Fibroblast of the aortic adventitia (primary cell): ENCODE measurements around the gene TM7SF3. TPM values are rescaled to one million over a fixed set of nuclear protein-coding genes. Genes with fewer than 3 reads are reported as not detected.

Source experiments
- DNase-seq: peaks from one replicate; pipeline ENCODE4 v3.0.0-alpha.2; 2010; ENCODE audit warnings: low read depth
- H3K4me3 ChIP-seq: 2 replicates; pipeline ENCODE4 v1.5.1; 2011; ENCODE audit warnings: low read depth, mild to moderate bottlenecking, control low read depth, low read length, moderate library complexity
- total RNA-seq: library from RNA; depleted of rRNA; stranded (reverse); fragments of >200 nt; gene quantifications from 2 replicates; pipeline ENCODE4 v1.2.3, GENCODE V29; 2012; ENCODE audit warnings: low replicate concordance
- TF ChIP-seq, protein P1 (sequence below): IDR thresholded peaks from 2 replicates; pipeline ENCODE4 v1.5.1; 2011; ENCODE audit warnings: mild to moderate bottlenecking, low read length, control low read depth, inconsistent platforms; ENCODE audit not compliant: insufficient read depth

TM7SF3 gene
- total RNA-seq, 1 donor: 67.7 TPM

DNA sequence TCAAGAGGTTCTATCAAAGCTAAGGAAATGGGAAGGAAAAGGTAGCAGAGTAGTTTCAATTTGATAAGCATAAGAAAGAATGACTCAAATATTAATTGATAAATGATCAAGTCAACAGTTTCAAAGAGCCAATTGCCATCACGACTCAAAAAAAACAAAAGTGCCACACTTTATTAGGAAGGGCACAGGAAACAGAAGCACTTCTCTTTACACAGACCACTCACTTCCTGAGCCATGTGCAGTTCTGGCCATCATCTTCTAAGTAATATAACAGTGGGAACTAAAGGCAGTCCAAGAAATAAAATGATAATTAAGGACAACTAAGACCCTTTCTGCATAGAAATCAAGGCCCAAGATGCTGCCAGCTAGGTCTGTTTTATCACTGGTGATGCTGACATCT, 13.2 kb downstream of the TM7SF3 start:
- H3K4me3 ChIP-seq: no peak overlapping the region
- DNase-seq: no peak
- TF ChIP-seq, protein P1, sequence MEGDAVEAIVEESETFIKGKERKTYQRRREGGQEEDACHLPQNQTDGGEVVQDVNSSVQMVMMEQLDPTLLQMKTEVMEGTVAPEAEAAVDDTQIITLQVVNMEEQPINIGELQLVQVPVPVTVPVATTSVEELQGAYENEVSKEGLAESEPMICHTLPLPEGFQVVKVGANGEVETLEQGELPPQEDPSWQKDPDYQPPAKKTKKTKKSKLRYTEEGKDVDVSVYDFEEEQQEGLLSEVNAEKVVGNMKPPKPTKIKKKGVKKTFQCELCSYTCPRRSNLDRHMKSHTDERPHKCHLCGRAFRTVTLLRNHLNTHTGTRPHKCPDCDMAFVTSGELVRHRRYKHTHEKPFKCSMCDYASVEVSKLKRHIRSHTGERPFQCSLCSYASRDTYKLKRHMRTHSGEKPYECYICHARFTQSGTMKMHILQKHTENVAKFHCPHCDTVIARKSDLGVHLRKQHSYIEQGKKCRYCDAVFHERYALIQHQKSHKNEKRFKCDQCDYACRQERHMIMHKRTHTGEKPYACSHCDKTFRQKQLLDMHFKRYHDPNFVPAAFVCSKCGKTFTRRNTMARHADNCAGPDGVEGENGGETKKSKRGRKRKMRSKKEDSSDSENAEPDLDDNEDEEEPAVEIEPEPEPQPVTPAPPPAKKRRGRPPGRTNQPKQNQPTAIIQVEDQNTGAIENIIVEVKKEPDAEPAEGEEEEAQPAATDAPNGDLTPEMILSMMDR: no peak

DNA sequence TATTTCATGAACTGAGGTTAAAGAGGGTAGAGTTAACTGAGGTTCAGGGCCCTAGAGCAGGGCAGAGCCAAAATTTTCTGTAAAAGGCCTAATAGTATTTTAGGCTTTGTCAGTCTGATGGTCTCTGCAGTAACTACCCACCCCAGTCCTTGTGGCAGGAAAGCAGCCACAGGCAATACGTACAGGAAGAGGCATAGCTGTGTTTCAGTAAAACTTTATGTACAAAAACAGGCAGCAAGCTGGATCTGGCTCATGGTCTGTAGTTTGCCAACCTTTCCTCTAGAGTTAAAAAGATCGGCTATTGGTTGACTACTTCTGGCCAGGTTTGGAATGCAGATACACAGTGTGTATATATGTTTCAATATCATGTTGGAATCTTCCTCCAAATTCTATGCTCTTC, 17.2 kb downstream of the TM7SF3 start:
- DNase-seq: no peak
- no peak overlapping the region for H3K4me3 ChIP-seq
- TF ChIP-seq, protein P1: no peak

DNA sequence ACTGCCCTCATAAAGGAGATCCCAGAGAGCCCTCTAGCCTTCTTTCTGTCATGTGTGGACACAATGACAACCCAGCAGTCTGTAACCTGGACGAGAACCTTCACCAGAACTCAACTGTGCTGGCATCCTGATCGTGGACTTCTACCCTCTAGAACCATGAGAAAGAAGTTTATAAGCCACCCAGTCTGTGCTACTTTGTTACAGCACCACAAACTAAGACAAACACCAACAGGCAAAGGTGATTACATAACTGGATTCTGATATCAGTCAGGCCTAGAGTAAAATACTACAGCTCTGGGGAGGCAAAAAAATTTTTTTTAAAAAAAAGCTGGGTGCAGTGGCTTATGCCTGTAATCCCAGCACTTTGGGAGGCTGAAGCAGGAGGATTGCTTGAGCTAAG, 18.5 kb downstream of the TM7SF3 start:
- TF ChIP-seq, protein P1: no peak
- no peak for DNase-seq

DNA sequence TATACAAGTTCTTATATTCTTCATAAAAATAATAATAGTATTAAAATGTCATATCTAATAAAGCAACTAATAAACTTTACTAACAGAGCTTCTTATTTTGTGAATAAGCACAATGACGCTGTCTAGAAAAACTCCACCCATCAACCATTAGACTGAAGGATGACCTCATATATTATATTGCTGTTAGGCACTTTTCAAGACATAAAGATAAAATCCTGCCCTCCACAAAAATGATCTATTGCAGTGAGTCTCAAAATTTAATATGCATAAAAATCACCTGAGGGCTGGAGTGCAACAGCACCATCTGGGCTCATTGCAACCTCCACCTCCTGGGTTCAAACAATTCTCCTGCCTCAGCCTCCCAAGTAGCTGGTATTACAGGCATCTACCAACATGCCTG, 20.1 kb downstream of the TM7SF3 start:
- TF ChIP-seq, protein P1: no peak
- DNase-seq: no peak
- no peak overlapping the region for H3K4me3 ChIP-seq

More for the DNA sequence above, 18.5 kb downstream of the TM7SF3 start:
- H3K4me3 ChIP-seq: no peak overlapping the region

DNA sequence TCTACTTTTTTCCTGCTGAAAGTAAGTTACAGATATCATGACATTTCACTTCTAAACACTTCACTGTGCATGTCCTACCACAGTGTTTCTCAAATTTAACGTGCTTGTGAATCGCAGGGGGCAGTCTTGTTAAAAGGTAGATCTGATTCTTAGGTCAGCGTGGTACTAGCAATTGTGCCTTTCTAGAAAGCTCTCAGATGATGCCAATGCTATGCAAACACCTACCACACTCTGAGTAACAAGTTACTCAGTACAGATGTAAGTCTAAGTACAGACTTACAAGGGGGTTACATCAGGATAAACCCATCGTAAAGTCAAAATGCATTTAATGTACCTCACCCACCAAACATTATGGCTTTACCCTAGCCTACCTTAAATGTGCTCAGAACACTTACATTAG, 22.4 kb downstream of the TM7SF3 start:
- DNase-seq: no peak
- H3K4me3 ChIP-seq: no peak overlapping the region
- TF ChIP-seq, protein P1: no peak

DNA sequence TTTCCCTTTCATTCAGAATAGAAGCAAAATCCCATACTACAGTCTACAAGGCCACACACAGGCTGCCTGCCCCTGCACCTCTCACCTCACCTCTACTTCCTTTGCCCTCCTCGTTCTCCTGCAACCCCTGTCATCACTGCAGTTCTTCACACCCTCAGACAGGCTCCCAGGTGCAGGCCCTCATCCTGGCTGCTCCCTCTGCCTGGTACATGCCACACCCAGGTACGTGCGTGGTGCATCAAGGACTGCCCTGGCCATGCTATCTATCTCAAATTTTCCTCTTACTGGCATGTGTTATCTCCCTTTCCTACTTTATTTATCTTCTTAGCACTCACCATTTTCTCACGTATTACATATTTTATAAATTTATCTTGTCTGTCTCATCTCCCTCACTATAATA, 24.3 kb downstream of the TM7SF3 start:
- TF ChIP-seq, protein P1: no peak
- no peak overlapping the region for H3K4me3 ChIP-seq
- no peak for DNase-seq

DNA sequence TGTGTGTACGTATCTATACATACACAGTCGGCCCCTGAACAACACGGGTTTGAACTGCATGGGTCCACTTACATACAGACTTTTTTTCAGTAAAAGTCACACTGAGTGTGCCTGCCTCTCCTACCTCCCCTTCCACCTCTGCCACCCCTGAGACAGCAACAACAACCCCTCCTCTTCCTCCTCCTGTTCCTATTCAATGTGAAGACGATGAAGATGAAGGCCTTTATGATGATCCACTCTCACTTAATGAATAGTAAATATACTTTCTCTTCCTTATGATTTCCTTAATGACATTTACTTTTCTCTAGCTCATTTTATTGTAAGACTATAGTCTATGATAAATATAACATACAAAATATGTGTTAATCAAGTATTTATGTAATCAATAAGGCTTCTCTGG, 25.5 kb downstream of the TM7SF3 start:
- no peak overlapping the region for H3K4me3 ChIP-seq
- DNase-seq: no peak
- TF ChIP-seq, protein P1: no peak
